ENCODE data around the gene KLHL26.

KLHL26 gene

GRCh38 chr19:18683109-18683957, 46.5 kb downstream of the KLHL26 start, which contains the start of gene CRTC1:
Gene CRTC1, plus strand, starts transcription at chr19:18683680. Its CDS starts 23 bp downstream, at chr19:18683703.
- DNase-seq (ENCODE audit: low read depth in 1 of 2, low spot score in 1 of 2), result peak; percentile 91 to 92

DNA sequence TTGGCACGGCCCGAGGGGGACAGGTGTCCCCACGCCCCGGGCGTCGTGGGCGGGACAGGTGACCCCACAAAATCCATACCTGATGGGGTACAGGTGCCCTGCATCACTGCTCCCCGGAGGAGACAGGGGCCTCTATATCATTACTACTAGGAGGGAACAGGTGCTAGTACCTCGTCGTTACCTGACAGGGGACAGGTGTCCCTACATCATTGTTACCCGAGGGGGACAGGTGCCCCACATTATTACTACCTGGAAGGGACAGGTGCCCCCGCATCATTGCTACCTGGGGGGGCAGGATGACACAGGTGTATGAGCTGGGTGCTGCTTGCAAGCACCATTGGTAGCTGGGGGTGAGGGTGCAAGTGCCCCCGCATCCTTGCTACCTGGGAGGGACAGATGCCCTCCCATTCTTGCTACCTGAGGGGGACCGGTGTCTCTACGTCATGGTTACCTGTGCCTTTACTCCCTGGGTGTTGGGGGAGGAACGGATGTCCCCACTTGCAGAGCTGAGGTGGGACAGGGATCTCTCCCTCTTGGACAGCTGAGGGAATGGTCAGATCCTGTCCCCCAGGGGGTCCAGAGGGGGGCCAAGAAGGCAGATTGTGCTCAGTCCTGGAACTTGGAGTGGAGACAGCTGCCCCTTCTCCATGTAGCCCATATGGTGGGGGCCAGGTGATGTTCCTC, 47.3 kb downstream of the KLHL26 start:
- DNase-seq (ENCODE audit: low read depth in 1 of 2, low spot score in 1 of 2), result no peak

- no peak for DNase-seq (ENCODE audit: low read depth in 1 of 2, low spot score in 1 of 2)
Observed at GRCh38 chr19:18684642-18684993, 47.8 kb downstream of the KLHL26 start.

- DNase-seq (ENCODE audit: low read depth in 1 of 2, low spot score in 1 of 2), result no peak
Observed at GRCh38 chr19:18685597-18686190, 48.9 kb downstream of the KLHL26 start.

GRCh38 chr19:18687740-18688465, 51.1 kb downstream of the KLHL26 start:
- DNase-seq (ENCODE audit: low read depth in 1 of 2, low spot score in 1 of 2), result no peak

- no peak for DNase-seq (ENCODE audit: low read depth in 1 of 2, low spot score in 1 of 2)
Observed at GRCh38 chr19:18696023-18696422, 59.2 kb downstream of the KLHL26 start.

GRCh38 chr19:18697680-18698079, 60.9 kb downstream of the KLHL26 start:
- no peak for DNase-seq (ENCODE audit: low read depth in 1 of 2, low spot score in 1 of 2)

DNA sequence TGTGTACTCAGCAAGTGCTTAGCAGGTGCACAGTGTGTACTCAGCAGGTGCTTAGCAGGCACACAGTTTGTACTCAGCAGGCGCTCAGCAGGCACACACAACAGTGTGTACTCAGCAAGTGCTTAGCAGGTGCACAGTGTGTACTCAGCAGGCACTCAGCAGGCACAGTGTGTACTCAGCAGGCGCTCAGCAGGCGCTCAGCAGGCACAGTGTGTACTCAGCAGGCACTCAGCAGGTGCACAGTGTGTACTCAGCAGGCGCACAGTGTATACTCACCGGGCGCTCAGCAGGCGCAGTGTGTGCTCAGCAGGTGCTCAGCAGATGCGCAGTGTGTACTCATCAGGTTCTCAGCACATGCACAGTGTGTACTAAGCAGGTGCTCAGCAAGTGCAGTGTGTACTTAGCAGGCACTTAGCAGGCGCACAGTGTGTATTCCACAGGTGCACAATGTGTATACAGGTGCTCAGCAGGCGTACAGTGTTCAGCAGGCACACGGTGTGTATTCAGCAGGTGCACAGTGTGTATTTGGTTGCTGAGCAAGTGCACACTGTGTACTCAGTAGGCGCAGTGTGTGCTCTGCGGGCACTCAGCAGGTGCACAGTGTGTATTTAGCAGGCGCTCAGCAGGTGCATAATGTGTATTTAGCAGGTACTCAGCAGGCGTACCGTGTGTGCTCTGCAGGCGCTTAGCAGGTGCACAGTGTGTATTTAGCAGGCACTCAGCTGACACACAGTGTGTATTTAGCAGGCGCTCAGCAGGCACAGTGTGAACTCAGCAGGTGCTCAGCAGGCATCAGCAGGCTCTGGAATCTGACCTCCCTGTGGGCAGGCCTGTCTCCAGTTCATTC, 61.7 kb downstream of the KLHL26 start:
- DNase-seq (ENCODE audit: low read depth in 1 of 2, low spot score in 1 of 2), result no peak

DNA sequence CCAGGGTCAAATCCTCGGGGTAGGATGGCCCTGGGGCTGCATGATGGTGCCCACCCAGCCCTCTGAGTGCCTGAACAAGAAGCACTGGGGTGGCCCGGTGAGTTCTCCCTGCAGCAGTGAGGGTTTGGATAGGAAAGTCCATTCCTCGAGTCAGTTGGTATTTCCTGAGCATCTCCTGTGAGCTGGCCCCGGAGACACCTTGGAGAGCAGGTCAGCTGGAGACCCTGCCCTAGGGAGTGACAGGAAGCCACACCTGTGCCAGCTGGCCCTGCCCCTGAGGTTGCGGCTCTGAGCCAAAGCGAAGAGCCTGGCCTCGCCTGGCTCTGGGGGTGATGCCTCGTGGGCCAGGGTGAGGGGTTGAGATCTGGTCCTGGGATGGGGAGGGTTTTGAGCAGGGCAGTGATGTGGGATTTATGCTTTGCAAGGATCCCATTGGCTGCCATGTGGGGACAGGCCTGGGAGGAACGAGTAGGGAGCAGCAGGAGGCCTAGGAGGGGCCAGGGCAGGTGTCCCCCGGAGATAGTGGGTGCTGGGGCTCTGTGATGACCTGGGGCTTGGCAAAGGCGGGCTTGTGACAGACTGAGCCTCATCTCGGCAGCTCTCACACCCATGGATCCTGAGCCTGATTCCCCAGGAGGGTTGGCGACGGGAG, 62.7 kb downstream of the KLHL26 start:
- no peak for DNase-seq (ENCODE audit: low read depth in 1 of 2, low spot score in 1 of 2)

GRCh38 chr19:18700501-18701249, 63.8 kb downstream of the KLHL26 start:
- DNase-seq (ENCODE audit: low read depth in 1 of 2, low spot score in 1 of 2), result peak; percentile 42 to 54

- no peak for DNase-seq (ENCODE audit: low read depth in 1 of 2, low spot score in 1 of 2)
Observed at GRCh38 chr19:18701250-18701608, 64.4 kb downstream of the KLHL26 start.

- no peak for DNase-seq (ENCODE audit: low read depth in 1 of 2, low spot score in 1 of 2)
Observed at GRCh38 chr19:18704054-18704453, 67.2 kb downstream of the KLHL26 start.

GRCh38 chr19:18704971-18705370, 68.1 kb downstream of the KLHL26 start:
- DNase-seq (ENCODE audit: low read depth in 1 of 2, low spot score in 1 of 2), result no peak

DNA sequence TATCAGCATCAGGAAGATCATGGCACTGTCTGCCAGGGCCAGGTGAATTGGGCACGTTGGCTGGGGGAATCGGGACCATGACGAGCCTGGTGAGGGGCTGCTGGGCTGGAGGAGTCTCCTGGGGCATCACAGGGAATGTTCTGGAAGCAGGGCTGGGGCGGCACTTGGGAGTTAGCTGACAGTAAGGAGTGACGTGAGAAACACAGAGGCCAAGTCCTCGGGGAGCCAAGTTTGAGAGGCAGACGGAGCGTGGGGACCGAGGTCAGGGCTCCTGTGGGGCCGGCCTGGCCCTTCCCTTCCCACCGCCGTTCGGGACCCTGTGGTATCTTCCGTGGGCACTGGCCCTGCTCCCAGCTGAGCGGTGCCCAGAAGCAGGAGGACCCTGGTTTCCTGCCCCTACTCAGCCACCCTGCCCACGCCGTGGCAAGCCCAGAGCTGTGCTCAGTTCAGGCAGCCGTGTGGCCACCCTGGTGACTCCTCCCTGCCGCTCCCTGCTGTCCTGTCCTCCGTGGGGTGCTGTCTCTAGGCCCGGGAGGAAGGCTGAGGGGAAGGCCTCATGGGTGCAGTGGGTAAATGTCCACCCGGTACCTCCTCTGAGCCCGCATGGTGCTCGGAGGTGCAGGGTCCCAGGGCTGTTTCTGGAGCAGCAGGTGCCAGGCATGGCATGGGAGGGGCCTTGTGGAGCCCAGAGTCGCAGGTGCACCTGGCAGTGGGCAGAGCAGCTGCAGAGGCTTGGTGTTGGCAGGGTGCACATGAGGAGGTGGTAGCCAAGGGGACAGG, 71.8 kb downstream of the KLHL26 start:
- no peak for DNase-seq (ENCODE audit: low read depth in 1 of 2, low spot score in 1 of 2)

DNA sequence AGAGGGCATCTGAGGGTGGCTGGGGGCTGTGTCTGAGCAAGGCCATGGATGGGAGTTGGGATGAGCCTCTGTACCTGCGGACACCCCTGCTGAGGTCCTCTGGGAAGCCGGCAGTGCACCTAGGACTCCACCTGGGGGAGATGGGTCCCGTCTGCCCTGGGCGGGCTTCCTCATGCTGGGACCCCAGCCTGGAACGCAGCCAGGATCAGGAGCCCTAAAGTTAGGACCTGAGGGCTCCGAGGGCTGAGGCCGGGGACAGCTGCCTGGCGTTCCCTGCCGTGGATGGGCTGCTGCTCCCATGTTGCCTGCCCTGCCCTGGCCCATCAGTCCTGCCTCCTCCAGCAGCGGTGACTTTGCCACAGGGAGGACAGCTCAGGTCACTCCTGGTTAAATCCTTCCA, 72.7 kb downstream of the KLHL26 start:
- DNase-seq (ENCODE audit: low read depth in 1 of 2, low spot score in 1 of 2), result no peak

DNA sequence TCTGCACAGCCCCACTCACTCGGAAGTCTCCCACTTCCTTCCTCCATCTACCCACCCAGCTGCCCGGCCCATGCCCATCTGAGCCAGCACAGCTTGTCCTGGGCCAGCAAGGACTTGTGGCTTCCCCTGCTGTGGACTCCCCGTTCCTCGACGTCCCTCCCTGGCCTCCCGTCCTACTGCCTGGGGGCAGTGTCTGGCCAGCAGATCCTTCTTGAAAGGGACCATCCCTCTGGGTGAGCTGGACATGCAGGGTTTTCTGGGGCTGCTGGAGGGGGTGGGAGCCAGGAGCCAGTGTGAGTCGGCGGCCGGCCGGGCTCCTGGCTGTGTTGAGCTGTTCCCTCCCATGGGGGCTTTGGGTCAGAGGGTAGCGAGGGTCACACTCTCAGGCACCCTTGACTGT, 73.4 kb downstream of the KLHL26 start:
- no peak for DNase-seq (ENCODE audit: low read depth in 1 of 2, low spot score in 1 of 2)

DNA sequence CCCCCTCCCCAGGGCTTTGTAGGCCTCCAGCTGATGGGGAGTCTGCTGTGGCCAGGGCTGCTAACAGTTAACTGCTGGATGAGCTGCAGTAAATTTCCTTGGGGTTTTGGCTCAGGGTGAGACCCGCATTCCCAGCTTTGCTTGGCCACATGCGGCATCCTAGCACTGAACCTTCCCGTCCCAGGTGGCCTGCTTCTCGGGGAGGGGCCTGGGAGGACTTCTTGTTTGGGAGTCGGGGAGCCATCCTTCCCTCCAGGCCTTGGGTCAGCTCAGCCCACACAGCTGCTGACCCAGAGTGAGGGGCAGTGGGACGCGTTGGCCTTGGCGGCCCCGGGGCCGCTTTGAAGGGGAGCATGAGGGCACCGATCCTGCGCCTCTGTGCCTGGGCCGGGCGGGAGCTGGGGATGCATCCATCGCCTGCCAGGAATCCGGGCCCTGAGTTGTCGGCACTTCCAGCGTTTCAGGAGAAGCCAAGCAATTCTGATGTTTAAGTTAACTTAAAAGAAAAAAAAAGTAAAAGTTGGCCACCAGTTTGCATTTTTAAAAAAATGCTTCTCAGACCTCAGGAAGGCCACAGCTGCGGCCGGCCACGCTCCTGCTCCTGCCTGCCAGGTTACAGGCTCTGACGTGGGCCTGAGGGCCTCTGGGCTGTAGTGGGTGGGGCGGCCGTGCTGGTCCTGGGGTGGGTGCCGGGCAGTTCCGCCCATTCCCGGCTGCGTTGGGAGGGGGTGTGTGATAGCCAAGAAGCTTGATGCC, 74.3 kb downstream of the KLHL26 start:
- no peak for DNase-seq (ENCODE audit: low read depth in 1 of 2, low spot score in 1 of 2)

DNA sequence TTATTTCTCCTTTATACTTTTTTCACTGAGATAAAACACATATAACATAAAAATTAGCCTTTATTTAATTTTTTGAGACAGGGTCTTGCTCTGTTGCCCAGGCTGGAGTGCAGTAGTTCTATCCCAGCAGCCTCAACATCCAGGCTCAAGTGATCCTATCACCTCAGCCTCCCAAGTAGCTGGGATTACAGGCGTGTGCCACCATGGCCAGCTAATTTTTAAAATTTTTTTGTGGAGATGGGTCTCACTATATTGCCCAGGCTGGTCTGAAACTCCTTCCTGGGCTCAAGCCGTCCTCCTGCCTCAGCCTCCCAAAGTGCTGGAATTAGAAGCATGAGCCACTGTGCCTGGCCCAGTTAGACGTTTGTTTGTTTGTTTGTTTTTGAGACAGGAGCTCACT, 75.1 kb downstream of the KLHL26 start:
- DNase-seq (ENCODE audit: low read depth in 1 of 2, low spot score in 1 of 2), result no peak
